GM06990 (cell line): ENCODE results near the gene PPP1R1C.

Experiments used
- DNase-seq: peaks from one replicate; pipeline ENCODE4 v3.0.0-alpha.2; 2011; ENCODE audit not compliant: insufficient read length; ENCODE audit errors: extremely low read depth
- H3K27me3 ChIP-seq: replicated peaks from 2 replicates; pipeline ENCODE4 v1.6.0; 2011; ENCODE audit warnings: low read length; ENCODE audit not compliant: control insufficient read depth, insufficient read depth
- H3K36me3 ChIP-seq: 2 replicates; pipeline ENCODE4 v1.5.1; 2011; ENCODE audit warnings: low read length; ENCODE audit not compliant: control insufficient read depth, insufficient read depth
- H3K4me3 ChIP-seq: replicated peaks from 2 replicates; pipeline ENCODE4 v1.5.1; 2011; ENCODE audit warnings: low read depth, mild to moderate bottlenecking, control low read depth, low read length
- TF ChIP-seq, protein P1 (sequence below): IDR thresholded peaks from 2 replicates; pipeline ENCODE4 v1.5.1; 2011; ENCODE audit warnings: low read length, control low read depth, mild to moderate bottlenecking, inconsistent platforms; ENCODE audit not compliant: insufficient read depth, poor library complexity, severe bottlenecking

The PPP1R1C gene

DNA sequence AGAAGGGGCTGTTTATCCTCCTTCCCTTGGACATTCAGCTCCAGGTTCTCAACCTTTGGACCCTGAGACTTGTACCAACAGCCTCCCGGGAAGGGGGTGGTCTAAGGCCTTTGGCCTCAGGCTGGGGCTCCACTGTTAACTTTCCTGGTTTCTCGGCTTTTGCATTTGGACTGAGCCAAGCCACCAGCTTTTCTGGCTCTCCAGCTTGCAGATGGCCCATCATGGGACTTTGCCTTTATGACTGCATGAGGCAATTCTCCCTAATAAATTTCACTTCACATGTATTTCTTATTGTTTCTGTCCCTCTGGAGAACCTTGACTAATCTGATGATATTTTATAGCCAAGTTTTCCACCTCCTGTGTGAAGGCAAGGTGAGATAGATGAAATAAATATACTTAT lies 180.8 kb downstream of the PPP1R1C start:
- TF ChIP-seq, protein P1, sequence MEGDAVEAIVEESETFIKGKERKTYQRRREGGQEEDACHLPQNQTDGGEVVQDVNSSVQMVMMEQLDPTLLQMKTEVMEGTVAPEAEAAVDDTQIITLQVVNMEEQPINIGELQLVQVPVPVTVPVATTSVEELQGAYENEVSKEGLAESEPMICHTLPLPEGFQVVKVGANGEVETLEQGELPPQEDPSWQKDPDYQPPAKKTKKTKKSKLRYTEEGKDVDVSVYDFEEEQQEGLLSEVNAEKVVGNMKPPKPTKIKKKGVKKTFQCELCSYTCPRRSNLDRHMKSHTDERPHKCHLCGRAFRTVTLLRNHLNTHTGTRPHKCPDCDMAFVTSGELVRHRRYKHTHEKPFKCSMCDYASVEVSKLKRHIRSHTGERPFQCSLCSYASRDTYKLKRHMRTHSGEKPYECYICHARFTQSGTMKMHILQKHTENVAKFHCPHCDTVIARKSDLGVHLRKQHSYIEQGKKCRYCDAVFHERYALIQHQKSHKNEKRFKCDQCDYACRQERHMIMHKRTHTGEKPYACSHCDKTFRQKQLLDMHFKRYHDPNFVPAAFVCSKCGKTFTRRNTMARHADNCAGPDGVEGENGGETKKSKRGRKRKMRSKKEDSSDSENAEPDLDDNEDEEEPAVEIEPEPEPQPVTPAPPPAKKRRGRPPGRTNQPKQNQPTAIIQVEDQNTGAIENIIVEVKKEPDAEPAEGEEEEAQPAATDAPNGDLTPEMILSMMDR, result no peak
- Histone ChIP-seq H3K4me3 (no peak overlapping the region), H3K27me3 (no peaks in the 10 kb centered on the region), H3K36me3 (no peaks in the 10 kb centered on the region)
- DNase-seq, result no peak

DNA sequence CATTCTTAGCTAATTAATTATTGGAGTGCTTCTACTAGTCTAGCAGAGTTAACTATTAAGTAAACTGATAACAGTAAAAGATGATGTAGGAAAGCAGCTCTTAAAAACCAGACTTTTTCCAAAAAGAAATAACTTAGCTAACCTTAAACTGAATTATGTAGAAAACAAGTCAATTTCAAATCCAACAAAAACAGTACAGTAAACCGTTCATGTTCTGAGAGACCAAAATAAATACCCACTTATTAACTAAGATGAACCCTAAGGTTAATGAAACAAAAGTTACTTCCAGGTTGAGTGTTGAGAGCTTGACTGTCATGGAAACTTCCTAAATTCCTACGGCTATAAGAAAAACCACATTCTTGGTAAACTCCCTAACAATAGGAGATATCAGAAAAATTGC lies 181.2 kb downstream of the PPP1R1C start:
- H3K4me3 ChIP-seq, result no peak overlapping the region
- no peaks in the 10 kb centered on the region for H3K27me3 ChIP-seq
- DNase-seq, result no peak
- TF ChIP-seq, protein P1, result no peak
- H3K36me3 ChIP-seq, result no peaks in the 10 kb centered on the region
